GM18508 (cell line): ENCODE data around the gene SLC35A1.
"Not testable (repeated sequence)": the region's sequence is repeated elsewhere in the genome, so short reads cannot be mapped to it uniquely, and the experiment has no call there.

Source experiments
- ATAC-seq: cut with Tn5 transposase; IDR thresholded peaks from one replicate; pipeline ENCODE4 v1.9.1; 2021; ENCODE audit warnings: moderate number of reproducible peaks; ENCODE audit not compliant: insufficient read depth, unreplicated experiment

The SLC35A1 gene, protein sequence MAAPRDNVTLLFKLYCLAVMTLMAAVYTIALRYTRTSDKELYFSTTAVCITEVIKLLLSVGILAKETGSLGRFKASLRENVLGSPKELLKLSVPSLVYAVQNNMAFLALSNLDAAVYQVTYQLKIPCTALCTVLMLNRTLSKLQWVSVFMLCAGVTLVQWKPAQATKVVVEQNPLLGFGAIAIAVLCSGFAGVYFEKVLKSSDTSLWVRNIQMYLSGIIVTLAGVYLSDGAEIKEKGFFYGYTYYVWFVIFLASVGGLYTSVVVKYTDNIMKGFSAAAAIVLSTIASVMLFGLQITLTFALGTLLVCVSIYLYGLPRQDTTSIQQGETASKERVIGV

GRCh38 chr6:87472525-87473418 is at the start of gene SLC35A1:
SLC35A1 (plus strand) TSS chr6:87472974; CDS start chr6:87473004, 30 bp downstream.
- peak; percentile 66 for ATAC-seq

DNA sequence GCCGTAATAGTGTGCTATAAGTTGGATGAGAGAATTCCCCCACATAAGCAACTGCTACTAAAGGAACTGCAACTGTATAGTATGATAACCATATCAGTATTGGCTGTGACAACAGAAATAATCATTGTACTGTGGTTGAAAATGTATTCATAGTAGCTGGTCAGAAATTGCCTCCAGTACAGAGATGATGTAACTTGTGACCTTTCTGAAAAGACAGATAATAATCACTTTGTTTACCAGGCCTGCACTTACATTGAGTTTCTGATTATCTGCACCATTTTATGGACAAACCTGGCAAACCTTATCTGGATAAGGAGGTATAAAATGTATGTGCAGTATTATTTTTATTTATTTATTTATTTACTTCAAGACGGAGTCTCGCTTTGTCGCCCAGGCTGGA is 46.0 kb upstream of the SLC35A1 start:
- ATAC-seq: no peak

DNA sequence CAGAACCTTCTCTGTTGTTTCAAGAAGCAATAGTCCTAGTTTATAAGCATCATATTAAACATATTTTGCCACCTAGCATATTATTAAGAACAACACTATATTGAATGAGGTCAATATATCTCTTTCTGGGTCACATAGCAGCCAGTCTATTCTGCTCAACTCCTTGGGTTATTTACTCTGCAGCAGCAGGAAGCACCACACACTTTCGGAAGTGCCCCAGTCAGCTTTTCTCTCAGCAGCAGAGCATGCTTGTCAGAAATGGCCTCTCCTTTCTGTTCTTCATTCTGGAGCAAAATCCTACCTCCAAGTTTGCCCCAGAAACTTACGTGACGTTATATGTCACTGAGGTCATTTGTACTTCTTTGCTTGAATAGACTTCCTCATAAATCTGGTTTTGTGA is 42.3 kb upstream of the SLC35A1 start:
- ATAC-seq: no peak

DNA sequence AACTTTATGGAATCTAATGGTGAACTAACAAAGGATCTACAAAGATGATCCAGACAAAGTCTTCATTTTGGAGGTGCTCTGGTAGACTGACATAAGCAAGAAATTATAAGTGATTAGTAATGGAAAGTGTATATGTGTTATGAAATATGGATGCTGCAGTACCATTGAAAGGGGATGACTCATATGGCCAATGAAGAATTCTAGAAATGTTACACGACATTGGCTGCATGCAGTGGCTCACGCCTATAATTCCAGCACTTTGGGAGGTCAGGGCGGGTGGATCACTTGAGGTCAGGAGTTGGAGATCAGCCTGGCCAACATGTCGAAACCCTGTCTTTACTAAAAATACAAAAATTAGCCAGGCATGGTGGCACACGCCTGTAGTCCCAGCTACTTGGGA is 41.5 kb upstream of the SLC35A1 start:
- no peak for ATAC-seq

DNA sequence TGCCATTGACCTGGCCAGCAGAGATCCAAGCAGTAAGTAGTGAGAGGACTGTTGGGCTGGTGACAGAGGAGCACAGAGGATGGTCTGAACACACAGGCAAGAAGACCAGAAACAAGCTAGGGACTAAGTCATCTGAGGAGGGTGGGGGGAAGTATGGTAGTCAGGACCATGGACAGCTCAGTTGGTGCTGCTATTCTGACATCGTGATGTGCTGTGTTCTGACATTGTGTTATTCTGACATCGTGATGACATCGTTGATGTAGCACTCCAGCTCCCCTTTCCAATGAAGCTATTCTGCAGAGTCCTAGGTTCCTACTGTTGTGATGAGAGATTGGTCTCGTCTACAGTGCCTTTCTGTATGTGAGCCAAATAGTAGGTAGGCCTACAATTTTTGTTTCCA is 36.3 kb upstream of the SLC35A1 start:
- no peak for ATAC-seq

DNA sequence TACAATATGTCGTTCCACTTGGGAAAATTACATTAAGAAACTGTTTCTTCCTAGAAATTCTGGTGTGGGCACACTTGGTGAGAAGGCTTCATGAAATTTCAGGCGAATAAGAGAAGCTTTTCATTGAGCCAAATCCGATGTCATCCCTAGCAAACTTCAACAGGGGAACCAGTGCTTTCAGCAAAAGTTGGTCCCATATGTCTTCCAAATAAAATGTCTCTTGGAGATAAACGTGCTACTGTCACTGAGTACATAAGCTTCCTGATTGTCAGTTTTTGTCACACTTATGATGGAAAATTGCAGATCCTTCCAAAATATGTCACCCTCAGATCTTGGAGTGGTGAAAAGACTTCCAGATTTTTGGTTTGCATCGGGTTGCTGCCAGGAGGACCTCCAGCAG is 31.1 kb upstream of the SLC35A1 start:
- ATAC-seq: no peak

GRCh38 chr6:87444362-87444761 is 28.4 kb upstream of the SLC35A1 start:
- no peak for ATAC-seq

DNA sequence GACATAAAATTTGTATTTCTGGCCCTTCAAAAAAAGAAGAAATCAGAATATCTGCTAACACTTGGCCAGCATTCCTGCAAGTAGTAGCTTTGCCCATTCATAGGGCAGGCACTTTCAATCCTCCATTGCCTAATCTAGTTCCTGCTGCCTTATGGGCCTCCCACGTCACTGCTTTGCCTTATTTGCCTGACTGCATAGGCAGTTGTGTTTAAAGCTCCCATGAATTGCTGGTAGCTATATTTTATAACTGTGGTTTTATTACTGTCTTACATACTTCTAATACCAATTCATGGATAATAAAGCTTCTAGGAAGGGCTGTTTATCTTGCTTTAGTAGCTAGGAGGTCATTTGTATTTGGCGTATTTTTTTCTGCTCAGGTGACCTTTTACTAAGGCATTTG is 7.7 kb upstream of the SLC35A1 start:
- ATAC-seq: no peak

DNA sequence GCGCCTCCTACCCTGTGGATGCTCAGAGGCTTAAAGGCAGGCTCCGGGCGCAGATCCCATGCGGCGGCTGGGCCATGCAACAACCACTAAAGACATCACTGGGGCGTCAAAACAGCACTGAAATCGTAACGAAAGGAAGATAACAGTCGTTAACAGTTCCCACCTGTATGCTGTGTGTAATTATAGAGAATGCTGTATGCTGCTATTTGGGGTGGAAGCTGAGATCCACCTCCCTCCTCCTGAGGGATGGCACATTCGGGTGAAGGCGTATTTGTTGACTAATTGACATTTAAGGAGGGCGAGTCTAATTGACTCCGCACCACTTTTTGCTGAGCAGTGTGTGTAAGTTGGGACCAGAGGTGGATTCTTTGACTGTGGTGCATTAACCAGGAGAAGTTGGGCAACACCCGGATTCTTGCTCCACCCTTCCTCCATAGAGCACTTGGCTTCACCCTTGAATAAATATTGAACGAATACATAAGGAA is 687 bp downstream of the SLC35A1 start:
- peak; percentile 48 for ATAC-seq

- no peak for ATAC-seq
These were observed 9.2 kb downstream of the SLC35A1 start for GRCh38 chr6:87481931-87482330.

- ATAC-seq: no peak
These were observed 9.6 kb downstream of the SLC35A1 start for GRCh38 chr6:87482366-87482765.

DNA sequence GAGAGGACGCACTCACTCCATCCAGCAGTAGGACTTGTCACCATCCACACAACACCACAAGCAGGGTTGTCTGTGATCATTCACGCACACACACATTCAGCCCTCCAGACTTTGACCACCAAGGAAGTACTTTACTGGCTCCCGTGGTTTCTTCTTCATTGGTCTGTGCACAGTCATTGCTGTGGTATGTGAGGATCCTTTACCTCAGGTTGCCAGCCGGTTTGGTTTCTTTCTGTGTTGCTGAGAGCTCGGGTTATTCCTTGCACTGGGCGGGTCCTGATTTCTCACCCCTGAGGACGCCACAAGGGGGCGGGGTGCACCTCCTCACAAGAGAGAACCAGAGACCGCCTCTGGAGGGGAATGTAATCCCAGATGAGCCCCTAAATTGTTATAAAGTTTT is 11.2 kb downstream of the SLC35A1 start:
- no peak for ATAC-seq

DNA sequence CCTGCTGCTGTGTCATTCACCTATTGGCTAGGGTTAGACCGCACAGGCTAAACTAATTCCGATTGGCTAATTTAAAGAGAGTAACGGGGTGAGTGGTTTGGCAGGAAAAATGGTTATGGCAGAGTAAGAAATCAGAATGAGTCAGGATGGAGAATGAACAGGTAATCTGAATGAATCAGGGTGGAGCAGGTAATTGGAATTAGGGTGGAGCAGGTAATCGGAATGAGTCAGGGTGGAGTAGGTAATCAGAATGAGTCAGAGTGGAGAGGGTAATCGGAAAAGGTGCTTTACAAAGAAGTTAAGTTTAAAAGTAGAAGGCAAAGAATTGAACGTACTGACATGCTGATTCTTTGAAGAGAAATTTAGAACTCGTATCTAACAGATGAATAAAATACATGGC is 11.7 kb downstream of the SLC35A1 start:
- no peak for ATAC-seq

- no peak for ATAC-seq
These were observed 14.8 kb downstream of the SLC35A1 start for GRCh38 chr6:87487555-87487954.

- not testable (repeated sequence) for ATAC-seq
These were observed 16.6 kb downstream of the SLC35A1 start for GRCh38 chr6:87489326-87489725.

GRCh38 chr6:87494761-87495422 is 22.1 kb downstream of the SLC35A1 start:
- peak; percentile 65 for ATAC-seq

DNA sequence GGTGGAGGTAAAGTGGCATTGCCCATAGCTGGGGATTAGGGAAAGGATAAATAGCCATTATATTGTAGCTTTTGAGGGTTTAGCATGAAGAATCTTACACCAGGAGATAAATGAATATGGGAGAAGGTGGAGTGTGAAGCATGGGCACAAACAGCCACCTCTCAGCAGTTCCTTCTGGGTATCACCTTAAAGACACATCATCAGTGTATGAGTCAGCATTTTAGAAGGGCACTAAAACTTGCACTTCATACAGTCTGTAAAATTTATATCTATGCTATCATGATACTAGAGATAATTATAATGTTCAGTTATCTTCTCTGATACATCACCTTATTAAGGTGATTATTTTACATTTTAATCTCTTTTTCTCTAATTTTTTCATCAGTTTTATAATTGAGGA is 25.3 kb downstream of the SLC35A1 start:
- ATAC-seq: no peak

DNA sequence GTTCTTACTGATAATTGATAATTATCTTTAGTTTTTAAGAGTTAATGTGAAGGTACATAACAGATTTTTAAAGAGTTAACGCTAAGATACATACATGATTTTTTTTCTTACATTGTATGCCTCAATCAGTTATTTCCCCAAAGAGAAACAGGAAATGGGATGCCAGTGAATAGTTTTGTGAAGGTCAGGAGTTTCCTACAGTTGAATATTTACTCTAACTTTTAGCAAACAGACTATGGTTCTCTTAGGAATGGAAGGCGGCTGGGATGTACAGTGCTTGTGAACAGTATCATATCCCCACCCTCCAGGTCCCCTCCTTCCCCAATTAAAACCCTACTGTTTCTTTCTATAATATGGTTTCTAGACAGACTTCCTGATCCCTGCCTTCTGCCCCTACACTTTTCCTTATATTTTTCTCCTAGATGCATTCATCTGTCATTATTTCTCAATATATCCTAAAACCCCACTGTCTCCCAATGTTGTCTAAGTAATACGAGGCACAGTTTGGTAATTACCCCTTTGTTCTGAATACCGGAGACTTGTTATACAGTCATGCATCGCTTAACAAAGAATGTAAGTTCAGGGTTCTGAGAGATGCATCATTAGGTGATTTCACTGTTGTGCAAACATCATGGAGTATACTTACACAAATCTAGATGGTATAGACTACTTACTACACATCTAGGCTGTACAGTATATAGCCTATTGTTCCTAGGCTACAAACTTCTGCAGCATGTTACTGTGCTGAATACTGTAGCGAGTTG is 29.2 kb downstream of the SLC35A1 start:
- ATAC-seq: no peak

- no peak for ATAC-seq
These were observed 31.7 kb downstream of the SLC35A1 start for GRCh38 chr6:87504441-87504840.

- ATAC-seq: no peak
These were observed 42.1 kb downstream of the SLC35A1 start for GRCh38 chr6:87514831-87515230.
